CD8-positive, alpha-beta memory T cell (primary cell): ENCODE results near the gene RUFY2. TPM values are rescaled to one million over a fixed set of nuclear protein-coding genes. Genes with fewer than 3 reads are reported as not detected.
"Not testable (repeated sequence)": the region's sequence is repeated elsewhere in the genome, so short reads cannot be mapped to it uniquely, and the experiment has no call there.

Source experiments
- CTCF ChIA-PET: fragments of 350-600 bp; sonication (Branson Sonifier 250); formaldehyde crosslinking; loops from one replicate; lab custom pipeline; 2021; ENCODE audit warnings: antibody characterized with exemption; lab: Charles Lee
- POLR2A ChIA-PET: fragments of 350-600 bp; sonication (Branson Sonifier 250); formaldehyde crosslinking; loops from one replicate; lab custom pipeline; 2021; ENCODE audit warnings: antibody characterized with exemption; lab: Charles Lee
- DNase-seq, 5 donors: peaks; one replicate each; pipeline versions ENCODE4 v3.0.0 to v3.0.0-alpha.2; 2020 to 2022; ENCODE audit warnings: mixed read lengths in 1 of 5
- H3K27ac ChIP-seq: one replicate; pipeline ENCODE4 v1.7.0; 2013; ENCODE audit warnings: low read depth, mild to moderate bottlenecking, low read length, moderate library complexity
- H3K27me3 ChIP-seq: 2 replicates; pipeline ENCODE4 v1.7.0; 2013; ENCODE audit warnings: low read length, mild to moderate bottlenecking; ENCODE audit not compliant: insufficient read depth, poor library complexity, severe bottlenecking
- H3K36me3 ChIP-seq: 2 replicates; pipeline ENCODE4 v1.7.0; 2013; ENCODE audit warnings: mild to moderate bottlenecking, low read length, moderate library complexity; ENCODE audit not compliant: insufficient read depth
- H3K4me1 ChIP-seq: 2 replicates; pipeline ENCODE4 v1.7.0; 2013; ENCODE audit warnings: mild to moderate bottlenecking, low read length, moderate library complexity; ENCODE audit not compliant: insufficient read depth
- H3K4me3 ChIP-seq: 2 replicates; pipeline ENCODE4 v1.7.0; 2013; ENCODE audit warnings: mild to moderate bottlenecking, low read length
- H3K9me3 ChIP-seq: 2 replicates; pipeline ENCODE4 v1.7.0; 2013; ENCODE audit warnings: mild to moderate bottlenecking, low read length
- H3K27ac Mint-ChIP-seq, 8 donors: one replicate each; pipeline ENCODE4 v1.8.0; 2020 to 2021; ENCODE audit warnings: mixed read lengths in 8 of 8, mild to moderate bottlenecking in 6 of 8, inconsistent platforms in 3 of 8, moderate library complexity in 3 of 8
- H3K27me3 Mint-ChIP-seq, 2 donors: one replicate each; pipeline ENCODE4 v1.8.0; 2020 to 2021; ENCODE audit warnings: mixed read lengths in 2 of 2, mild to moderate bottlenecking in 1 of 2, moderate library complexity in 1 of 2
- H3K36me3 Mint-ChIP-seq, 3 donors: one replicate each; pipeline ENCODE4 v1.8.0; 2020 to 2021; ENCODE audit warnings: mixed read lengths in 3 of 3, inconsistent platforms in 1 of 3, mild to moderate bottlenecking in 1 of 3
- H3K4me1 Mint-ChIP-seq, 3 donors: one replicate each; pipeline ENCODE4 v1.8.0; 2020 to 2021; ENCODE audit warnings: mixed read lengths in 3 of 3, inconsistent platforms in 1 of 3, mild to moderate bottlenecking in 1 of 3
- H3K4me3 Mint-ChIP-seq, 7 donors: one replicate each; pipeline ENCODE4 v1.8.0; 2020 to 2021; ENCODE audit warnings: mixed read lengths in 7 of 7, mild to moderate bottlenecking in 6 of 7, moderate library complexity in 4 of 7, inconsistent platforms in 2 of 7
- H3K9me3 Mint-ChIP-seq, 5 donors: one replicate each; pipeline ENCODE4 v1.8.0; 2020 to 2022; ENCODE audit warnings: mixed read lengths in 5 of 5, mild to moderate bottlenecking in 3 of 5, moderate library complexity in 2 of 5, inconsistent platforms in 1 of 5
- polyA plus RNA-seq: library from polyadenylated mRNA; unstranded; fragments of 300-500 nt; fragmentation: Illumina TruSeq; gene quantifications from one replicate; pipeline ENCODE4 v1.2.3, GENCODE V29; 2021
- total RNA-seq, 2 experiments: library from RNA; stranded (reverse); gene quantifications; one replicate each; pipeline ENCODE4 v1.2.3, GENCODE V29; 2021

RUFY2 gene
- total and polyA plus RNA-seq, 3 experiments from 2014 or later = 7.7 to 8.1 (median 7.8) TPM

- ChIA-PET CTCF (interaction anchor here (1.3 kb wide), 1 partner anchor 16 kb away, joined by 3 read pairs; the partner anchor contains the start of gene HNRNPH3), POLR2A (no interaction called here)
- no peak overlapping the region for H3K4me3 ChIP-seq
- peaks cover 0 to 21% (median 18%) of the 10 kb centered on the region in 5 donors for H3K9me3 Mint-ChIP-seq
- H3K27me3 Mint-ChIP-seq = peaks cover 1 to 2% of the 10 kb centered on the region in 2 donors
- H3K27ac Mint-ChIP-seq = no peak overlapping the region
- no peak overlapping the region for H3K4me3 Mint-ChIP-seq
- no peak overlapping the region for H3K27ac ChIP-seq
- peaks cover 0 to 17% (median 2%) of the 10 kb centered on the region in 3 donors for H3K36me3 Mint-ChIP-seq
- H3K27me3 ChIP-seq = no peaks in the 10 kb centered on the region
- no peaks in the 10 kb centered on the region for H3K36me3 ChIP-seq
- H3K4me1 Mint-ChIP-seq = peaks cover 4 to 6% (median 6%) of the 10 kb centered on the region in 3 donors
- peaks cover 9% of the 10 kb centered on the region for H3K9me3 ChIP-seq
- no peak for DNase-seq
- peaks cover 7% of the 10 kb centered on the region for H3K4me1 ChIP-seq
Measured at GRCh38 chr10:68315582-68315981, 91.5 kb downstream of the RUFY2 start.

DNA sequence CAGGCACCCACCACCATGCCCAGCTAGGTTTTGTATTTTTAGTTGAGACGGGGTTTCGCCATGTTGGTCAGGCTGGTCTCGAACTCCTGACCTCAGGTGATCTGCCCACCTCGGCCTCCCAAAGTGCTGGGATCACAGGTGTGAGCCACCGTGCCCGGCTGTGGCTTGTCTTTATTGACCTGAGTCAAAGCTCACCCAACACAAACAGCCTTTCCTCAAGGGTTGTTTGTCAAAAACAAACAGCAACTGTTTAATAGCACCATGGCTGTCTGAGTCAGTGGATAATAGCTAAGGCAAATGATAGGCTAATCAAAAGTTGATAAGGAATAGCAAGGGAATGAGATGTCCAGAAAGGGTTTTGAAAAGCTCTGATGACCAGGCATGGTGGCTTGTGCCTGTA, 92.1 kb downstream of the RUFY2 start:
- not testable (repeated sequence) for H3K4me1 Mint-ChIP-seq, H3K9me3 ChIP-seq, H3K27me3 ChIP-seq, H3K27me3 Mint-ChIP-seq, H3K27ac Mint-ChIP-seq, H3K4me3 Mint-ChIP-seq, H3K4me1 ChIP-seq, H3K27ac ChIP-seq, H3K4me3 ChIP-seq, H3K36me3 ChIP-seq, DNase-seq
- peaks cover 0 to 17% (median 2%) of the 10 kb centered on the region in 3 donors for H3K36me3 Mint-ChIP-seq
- ChIA-PET POLR2A (interaction anchor here (1.0 kb wide), 1 partner anchor 17 kb away, joined by 8 read pairs; the partner anchor contains the start of gene HNRNPH3), CTCF (interaction anchor here (0.6 to 1.3 kb wide), 2 partner anchors 17 to 33 kb away, joined by 3 read pairs; partner anchors contain the start of gene HNRNPH3)
- peaks cover 0 to 21% (median 18%) of the 10 kb centered on the region in 5 donors for H3K9me3 Mint-ChIP-seq

GRCh38 chr10:68310531-68310930, 96.5 kb downstream of the RUFY2 start:
- no peak overlapping the region for H3K4me3 ChIP-seq
- peaks cover 0 to 5% of the 10 kb centered on the region in 2 donors for H3K27me3 Mint-ChIP-seq
- peaks cover 0 to under 1% (median 0%) of the 10 kb centered on the region in 5 donors for H3K9me3 Mint-ChIP-seq
- no peak for DNase-seq
- H3K4me1 Mint-ChIP-seq = peaks cover 4 to 6% (median 6%) of the 10 kb centered on the region in 3 donors
- ChIA-PET POLR2A (no interaction called here), CTCF (no interaction called here)
- H3K27ac ChIP-seq = no peak overlapping the region
- peaks cover 7% of the 10 kb centered on the region for H3K4me1 ChIP-seq
- H3K36me3 Mint-ChIP-seq = peaks cover 0 to under 1% (median 0%) of the 10 kb centered on the region in 3 donors
- H3K27ac Mint-ChIP-seq = no peak overlapping the region
- no peak overlapping the region for H3K4me3 Mint-ChIP-seq
- no peaks in the 10 kb centered on the region for H3K36me3 ChIP-seq
- H3K9me3 ChIP-seq = no peaks in the 10 kb centered on the region
- H3K27me3 ChIP-seq = no peaks in the 10 kb centered on the region

DNA sequence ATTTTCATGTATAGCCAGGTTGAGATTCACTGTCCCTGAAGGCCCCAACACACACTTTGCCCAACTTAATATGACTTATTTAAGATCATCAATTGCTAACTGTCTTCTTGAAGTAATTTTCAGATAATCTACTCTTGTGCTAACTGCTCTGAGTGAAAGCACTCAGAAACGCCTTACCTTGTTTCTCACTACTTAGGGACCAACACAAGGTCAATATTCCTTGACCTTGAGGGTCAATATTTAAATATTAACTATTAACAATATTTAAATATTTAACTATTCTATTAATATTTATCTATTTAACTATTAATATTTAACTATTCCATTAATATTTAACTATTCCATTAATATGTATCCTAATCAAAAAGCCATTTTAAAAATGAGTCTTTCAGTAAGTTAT, 101.2 kb downstream of the RUFY2 start:
- ChIA-PET POLR2A (no interaction called here), CTCF (no interaction called here)
- peaks cover 0 to 5% of the 10 kb centered on the region in 2 donors for H3K27me3 Mint-ChIP-seq
- H3K4me1 Mint-ChIP-seq = no peaks in the 10 kb centered on the region
- H3K27ac ChIP-seq = no peak overlapping the region
- no peaks in the 10 kb centered on the region for H3K27me3 ChIP-seq
- no peak for DNase-seq
- H3K4me1 ChIP-seq = no peaks in the 10 kb centered on the region
- no peak overlapping the region for H3K27ac Mint-ChIP-seq
- H3K36me3 Mint-ChIP-seq = no peaks in the 10 kb centered on the region
- no peaks in the 10 kb centered on the region for H3K9me3 ChIP-seq
- no peaks in the 10 kb centered on the region for H3K9me3 Mint-ChIP-seq
- no peaks in the 10 kb centered on the region for H3K36me3 ChIP-seq
- no peak overlapping the region for H3K4me3 ChIP-seq
- H3K4me3 Mint-ChIP-seq = no peak overlapping the region

- no peaks in the 10 kb centered on the region for H3K9me3 Mint-ChIP-seq
- Histone ChIP-seq H3K27ac (no peak overlapping the region), H3K9me3 (no peaks in the 10 kb centered on the region), H3K4me3 (no peak overlapping the region), H3K4me1 (no peaks in the 10 kb centered on the region), H3K36me3 (no peaks in the 10 kb centered on the region), H3K27me3 (no peaks in the 10 kb centered on the region)
- DNase-seq = no peak
- no peaks in the 10 kb centered on the region for H3K36me3 Mint-ChIP-seq
- POLR2A ChIA-PET = no interaction called here
- peak overlapping the region in 1 of 8 donors; percentile 54 for H3K27ac Mint-ChIP-seq
- CTCF ChIA-PET = interaction anchor here (0.9 to 1.5 kb wide), 4 partner anchors 9 to 515 kb away, joined by 3 read pairs; no protein-coding TSS in a partner anchor
- H3K27me3 Mint-ChIP-seq = no peaks in the 10 kb centered on the region
- H3K4me1 Mint-ChIP-seq = no peaks in the 10 kb centered on the region
- H3K4me3 Mint-ChIP-seq = no peak overlapping the region
Measured at GRCh38 chr10:68303849-68304412, 103.1 kb downstream of the RUFY2 start.

DNA sequence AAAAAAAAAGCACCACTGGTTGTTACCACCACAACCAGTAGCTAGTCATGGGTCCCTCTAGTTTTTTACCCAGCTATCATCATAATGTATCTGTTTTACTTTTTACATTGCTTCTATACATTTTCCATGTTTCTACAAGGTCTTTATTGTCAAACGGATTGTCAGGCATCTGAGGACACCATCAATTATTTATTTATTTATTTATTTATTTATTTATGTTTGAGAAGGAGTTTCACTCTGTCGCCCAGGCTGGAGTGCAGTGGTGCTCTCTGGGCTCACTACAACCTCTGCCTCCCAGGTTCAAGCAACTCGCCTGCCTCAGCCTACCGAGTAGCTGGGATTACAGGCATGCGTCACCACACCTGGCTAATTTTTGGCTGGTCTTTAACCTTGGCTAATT, 104.2 kb downstream of the RUFY2 start:
- ChIA-PET POLR2A (no interaction called here), CTCF (interaction anchor here (1.1 to 2.0 kb wide), 6 partner anchors 9 to 514 kb away, joined by 3 to 9 read pairs (median 4); no protein-coding TSS in a partner anchor)
- no peaks in the 10 kb centered on the region for H3K4me1 ChIP-seq
- H3K4me1 Mint-ChIP-seq = no peaks in the 10 kb centered on the region
- no peaks in the 10 kb centered on the region for H3K27me3 ChIP-seq
- H3K27ac Mint-ChIP-seq = no peak overlapping the region
- H3K36me3 ChIP-seq = no peaks in the 10 kb centered on the region
- H3K4me3 Mint-ChIP-seq = no peak overlapping the region
- no peak overlapping the region for H3K27ac ChIP-seq
- no peaks in the 10 kb centered on the region for H3K9me3 ChIP-seq
- no peak for DNase-seq
- H3K9me3 Mint-ChIP-seq = no peaks in the 10 kb centered on the region
- no peak overlapping the region for H3K4me3 ChIP-seq
- no peaks in the 10 kb centered on the region for H3K36me3 Mint-ChIP-seq
- no peaks in the 10 kb centered on the region for H3K27me3 Mint-ChIP-seq

GRCh38 chr10:68302503-68302823, 104.6 kb downstream of the RUFY2 start:
- no peak overlapping the region for H3K4me3 ChIP-seq
- ChIA-PET CTCF (interaction anchor here (1.2 to 2.0 kb wide), 7 partner anchors 8 to 514 kb away, joined by 3 to 9 read pairs (median 4); no protein-coding TSS in a partner anchor), POLR2A (no interaction called here)
- no peaks in the 10 kb centered on the region for H3K27me3 ChIP-seq
- no peaks in the 10 kb centered on the region for H3K36me3 ChIP-seq
- H3K4me3 Mint-ChIP-seq = no peak overlapping the region
- H3K4me1 Mint-ChIP-seq = no peaks in the 10 kb centered on the region
- no peak overlapping the region for H3K27ac ChIP-seq
- peaks cover 0 to under 1% (median 0%) of the 10 kb centered on the region in 3 donors for H3K36me3 Mint-ChIP-seq
- no peaks in the 10 kb centered on the region for H3K4me1 ChIP-seq
- H3K9me3 Mint-ChIP-seq = no peaks in the 10 kb centered on the region
- H3K27me3 Mint-ChIP-seq = no peaks in the 10 kb centered on the region
- H3K27ac Mint-ChIP-seq = no peak overlapping the region
- DNase-seq = no peak
- H3K9me3 ChIP-seq = no peaks in the 10 kb centered on the region

GRCh38 chr10:68301790-68302502, 105.1 kb downstream of the RUFY2 start:
- POLR2A ChIA-PET = no interaction called here
- H3K27me3 ChIP-seq = no peaks in the 10 kb centered on the region
- H3K4me1 Mint-ChIP-seq = no peaks in the 10 kb centered on the region
- no peak overlapping the region for H3K27ac Mint-ChIP-seq
- H3K27ac ChIP-seq = no peak overlapping the region
- H3K36me3 ChIP-seq = no peaks in the 10 kb centered on the region
- no peak overlapping the region for H3K4me3 Mint-ChIP-seq
- no peak overlapping the region for H3K4me3 ChIP-seq
- H3K9me3 ChIP-seq = no peaks in the 10 kb centered on the region
- peak in 1 of 5 donors; percentile 18 for DNase-seq
- H3K4me1 ChIP-seq = no peaks in the 10 kb centered on the region
- H3K27me3 Mint-ChIP-seq = no peaks in the 10 kb centered on the region
- CTCF ChIA-PET = interaction anchor here (0.6 to 2.0 kb wide), 9 partner anchors 8 to 514 kb away, joined by 3 to 9 read pairs (median 4); no protein-coding TSS in a partner anchor
- H3K9me3 Mint-ChIP-seq = no peaks in the 10 kb centered on the region
- H3K36me3 Mint-ChIP-seq = peaks cover 0 to 2% (median 0%) of the 10 kb centered on the region in 3 donors
